Measurements from ENCODE around the gene ELP4. TPM values are rescaled to one million over a fixed set of nuclear protein-coding genes. Genes with fewer than 3 reads are reported as not detected.

The ELP4 gene
- total and polyA plus RNA-seq, 12 donors: 9.8 to 19.5 (median 15.9) TPM

DNA sequence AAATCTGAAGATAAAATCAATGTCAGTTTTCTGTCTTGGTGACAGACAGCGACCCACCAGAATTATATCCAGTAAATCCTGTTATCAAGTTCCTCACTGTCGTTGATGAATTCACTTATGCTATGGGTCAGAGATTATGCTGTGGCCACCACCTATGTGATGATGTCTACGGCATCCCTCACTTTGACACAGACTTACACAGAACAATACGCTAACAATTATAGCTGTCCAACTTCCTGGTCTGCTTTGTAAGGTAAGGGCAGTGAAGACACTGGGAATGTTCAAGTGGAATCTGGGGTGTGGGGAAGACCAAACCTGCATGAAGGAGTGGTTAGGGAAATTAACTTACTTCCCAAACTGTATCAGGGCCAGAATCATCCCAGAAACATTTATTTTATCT lies 320.8 kb downstream of the ELP4 start:
- TF ChIP-seq, protein P1, sequence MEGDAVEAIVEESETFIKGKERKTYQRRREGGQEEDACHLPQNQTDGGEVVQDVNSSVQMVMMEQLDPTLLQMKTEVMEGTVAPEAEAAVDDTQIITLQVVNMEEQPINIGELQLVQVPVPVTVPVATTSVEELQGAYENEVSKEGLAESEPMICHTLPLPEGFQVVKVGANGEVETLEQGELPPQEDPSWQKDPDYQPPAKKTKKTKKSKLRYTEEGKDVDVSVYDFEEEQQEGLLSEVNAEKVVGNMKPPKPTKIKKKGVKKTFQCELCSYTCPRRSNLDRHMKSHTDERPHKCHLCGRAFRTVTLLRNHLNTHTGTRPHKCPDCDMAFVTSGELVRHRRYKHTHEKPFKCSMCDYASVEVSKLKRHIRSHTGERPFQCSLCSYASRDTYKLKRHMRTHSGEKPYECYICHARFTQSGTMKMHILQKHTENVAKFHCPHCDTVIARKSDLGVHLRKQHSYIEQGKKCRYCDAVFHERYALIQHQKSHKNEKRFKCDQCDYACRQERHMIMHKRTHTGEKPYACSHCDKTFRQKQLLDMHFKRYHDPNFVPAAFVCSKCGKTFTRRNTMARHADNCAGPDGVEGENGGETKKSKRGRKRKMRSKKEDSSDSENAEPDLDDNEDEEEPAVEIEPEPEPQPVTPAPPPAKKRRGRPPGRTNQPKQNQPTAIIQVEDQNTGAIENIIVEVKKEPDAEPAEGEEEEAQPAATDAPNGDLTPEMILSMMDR (IDR thresholded peaks at IDR 0.05): no peak
- DNase-seq: no peak
- Histone ChIP-seq H3K27me3 (peaks cover 21 to 100% (median 99%) of the 10 kb centered on the region in 7 donors), H3K4me1 (peaks cover 0 to 17% (median 4%) of the 10 kb centered on the region in 9 donors), H3K9me3 (no peaks in the 10 kb centered on the region), H3K27ac (no peak overlapping the region), H3K36me3 (no peaks in the 10 kb centered on the region), H3K4me3 (no peak overlapping the region)
- intact Hi-C loops (cut with DNase I): no loop called here
- 67 to 71% methylated on average over 4 of the region's 4 CpGs for WGBS, 2 donors
- ATAC-seq: no peak

DNA sequence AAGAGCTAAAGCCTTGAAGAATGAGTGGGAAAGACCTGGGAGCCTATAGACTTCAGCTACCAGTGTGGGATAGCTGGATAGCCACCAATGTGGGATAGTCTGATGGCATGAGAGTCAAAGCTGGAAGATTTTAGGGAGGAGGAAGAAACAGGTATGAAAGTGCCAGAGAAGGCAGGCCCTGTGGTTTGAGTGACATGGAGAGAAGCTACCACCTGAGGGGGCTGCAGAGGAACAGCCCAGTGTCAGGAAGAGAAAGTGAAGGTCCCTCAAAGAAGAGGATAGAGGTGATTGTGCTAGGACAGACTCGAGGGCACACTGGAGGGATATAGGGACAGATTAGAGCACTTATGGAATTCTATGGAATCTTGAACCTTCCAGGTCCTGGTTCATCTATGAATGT lies 324.7 kb downstream of the ELP4 start:
- Histone ChIP-seq H3K4me3 (no peak overlapping the region), H3K27ac (no peak overlapping the region), H3K36me3 (no peaks in the 10 kb centered on the region), H3K9me3 (no peaks in the 10 kb centered on the region), H3K4me1 (no peaks in the 10 kb centered on the region), H3K27me3 (peaks cover 0 to 100% (median 96%) of the 10 kb centered on the region in 7 donors)
- ATAC-seq: no peak
- WGBS, 2 donors: 28 to 30% methylated on average over 1 of the region's 1 CpG
- no peak for DNase-seq
- TF ChIP-seq, protein P1 (IDR thresholded peaks at IDR 0.05): no peak
- intact Hi-C loops (cut with DNase I): no loop called here

Other genes starting within 250 kb of the ELP4 start
- under 1 TPM in 2 of 10 donors, not detected in 8; 0.09 to 0.18 TPM for gene DCDC1, start 140.0 kb upstream of the ELP4 start, total RNA-seq
- under 1 TPM in 1 of 2 donors, not detected in 1; 0.01 TPM for gene DCDC1, start 140.0 kb upstream of the ELP4 start, polyA plus RNA-seq
- gene DNAJC24, start 139.9 kb upstream of the ELP4 start, total RNA-seq: 10 to 100 TPM; 12.8 to 23.2 (median 16.0) TPM
- 1 to 10 TPM; 2.9 to 7.4 TPM for gene DNAJC24, start 139.9 kb upstream of the ELP4 start, polyA plus RNA-seq
- gene IMMP1L, start 145 bp upstream of the ELP4 start, total RNA-seq: 10 to 100 TPM; 19.5 to 32.4 (median 28.8) TPM
- gene IMMP1L, start 145 bp upstream of the ELP4 start, polyA plus RNA-seq: 10 to 100 TPM; 29.7 to 66.8 TPM